ENCODE data around the gene CMTM8.

CMTM8 gene

GRCh38 chr3:32296251-32297204, 58.0 kb downstream of the CMTM8 start:
- peak; percentile 88 for TF ChIP-seq CTCF (IDR thresholded peaks at IDR 0.05; ENCODE audit: insufficient read depth, missing control alignments)
- peak; percentile 71 for DNase-seq (ENCODE audit: insufficient read length, low spot score)
- peak; percentile 73 for FAIRE-seq

- DNase-seq (ENCODE audit: insufficient read length, low spot score) (no peak), FAIRE-seq (no peak)
- no peak for TF ChIP-seq CTCF (IDR thresholded peaks at IDR 0.05; ENCODE audit: insufficient read depth, missing control alignments)
Observed at GRCh38 chr3:32297366-32297765, 58.9 kb downstream of the CMTM8 start.

GRCh38 chr3:32301426-32301825, 62.9 kb downstream of the CMTM8 start:
- no peak for DNase-seq (ENCODE audit: insufficient read length, low spot score)
- no peak for TF ChIP-seq CTCF (IDR thresholded peaks at IDR 0.05; ENCODE audit: insufficient read depth, missing control alignments)
- FAIRE-seq = no peak

GRCh38 chr3:32302601-32303398, 64.3 kb downstream of the CMTM8 start:
- DNase-seq (ENCODE audit: insufficient read length, low spot score) (no peak), FAIRE-seq (no peak)
- no peak for TF ChIP-seq CTCF (IDR thresholded peaks at IDR 0.05; ENCODE audit: insufficient read depth, missing control alignments)

- no peak for DNase-seq (ENCODE audit: insufficient read length, low spot score)
- no peak for TF ChIP-seq CTCF (IDR thresholded peaks at IDR 0.05; ENCODE audit: insufficient read depth, missing control alignments)
- no peak for FAIRE-seq
Observed at GRCh38 chr3:32303399-32303747, 64.9 kb downstream of the CMTM8 start.

- no peak for TF ChIP-seq CTCF (IDR thresholded peaks at IDR 0.05; ENCODE audit: insufficient read depth, missing control alignments)
- DNase-seq (ENCODE audit: insufficient read length, low spot score) = no peak
- no peak for FAIRE-seq
Observed at GRCh38 chr3:32303977-32304881, 65.7 kb downstream of the CMTM8 start.

All from D721Med (cell line).